HG03159 (cell line): ENCODE data around the gene LBHD1.
A peak's percentile ranks its signal among the peaks of the same experiment; 100 is the strongest.
"Not testable (repeated sequence)": the region's sequence is repeated elsewhere in the genome, so short reads cannot be mapped to it uniquely, and the experiment has no call there.

ENCODE experiments used
- ATAC-seq: cut with Tn5 transposase; IDR thresholded peaks from one replicate; pipeline ENCODE4 v1.9.1; 2021; ENCODE audit warnings: mild to moderate bottlenecking, moderate library complexity; ENCODE audit not compliant: unreplicated experiment

LBHD1 gene

GRCh38 chr11:62671608-62672389 lies at the start of gene LBHD1, which contains the start of gene UQCC3:
Gene LBHD1 (minus strand): TSS chr11:62672267. CDS start chr11:62670031, 2,236 bp downstream.
Gene UQCC3 (plus strand): TSS chr11:62671673. CDS start chr11:62671746, 73 bp downstream.
- peak; percentile 64 for ATAC-seq

GRCh38 chr11:62719302-62719978 lies 47.4 kb upstream of the LBHD1 start:
- ATAC-seq: no peak

GRCh38 chr11:62716816-62717215 lies 44.7 kb upstream of the LBHD1 start:
- no peak for ATAC-seq

GRCh38 chr11:62716206-62716605 lies 44.1 kb upstream of the LBHD1 start:
- no peak for ATAC-seq

- ATAC-seq: no peak
These were observed 43.4 kb upstream of the LBHD1 start for GRCh38 chr11:62715150-62716130.

- ATAC-seq: no peak
These were observed 41.3 kb upstream of the LBHD1 start for GRCh38 chr11:62713343-62713742.

GRCh38 chr11:62712861-62713260 lies 40.8 kb upstream of the LBHD1 start:
- no peak for ATAC-seq

GRCh38 chr11:62712276-62712812 lies 40.3 kb upstream of the LBHD1 start:
- ATAC-seq: no peak

- ATAC-seq: no peak
These were observed 37.9 kb upstream of the LBHD1 start for GRCh38 chr11:62710001-62710345.

- peak; percentile 65 for ATAC-seq
These were observed 37.4 kb upstream of the LBHD1 start for GRCh38 chr11:62709247-62710000.

- ATAC-seq: no peak
These were observed 36.7 kb upstream of the LBHD1 start for GRCh38 chr11:62708793-62709192.

GRCh38 chr11:62708392-62708791 lies 36.3 kb upstream of the LBHD1 start:
- no peak for ATAC-seq

GRCh38 chr11:62707277-62707861 lies 35.3 kb upstream of the LBHD1 start, which contains the start of the genes BSCL2 and GNG3:
Gene BSCL2 (minus strand): TSS chr11:62707424. CDS start chr11:62707195, 229 bp downstream.
Gene GNG3 (plus strand): TSS chr11:62707676. CDS start chr11:62708296, 620 bp downstream.
- no peak for ATAC-seq

GRCh38 chr11:62706850-62707247 lies 34.8 kb upstream of the LBHD1 start:
- no peak for ATAC-seq

GRCh38 chr11:62705880-62706849 lies 34.1 kb upstream of the LBHD1 start:
- peak; percentile 52 for ATAC-seq

- ATAC-seq: no peak
These were observed 33.3 kb upstream of the LBHD1 start for GRCh38 chr11:62705413-62705812.

- not testable (repeated sequence) for ATAC-seq
These were observed 31.9 kb upstream of the LBHD1 start for GRCh38 chr11:62703921-62704320.

GRCh38 chr11:62702246-62702645 lies 30.2 kb upstream of the LBHD1 start:
- no peak for ATAC-seq
